ENCODE results near the gene TMIGD2.
"Not testable (repeated sequence)": the region's sequence is repeated elsewhere in the genome, so short reads cannot be mapped to it uniquely, and the experiment has no call there.

The TMIGD2 gene

DNA sequence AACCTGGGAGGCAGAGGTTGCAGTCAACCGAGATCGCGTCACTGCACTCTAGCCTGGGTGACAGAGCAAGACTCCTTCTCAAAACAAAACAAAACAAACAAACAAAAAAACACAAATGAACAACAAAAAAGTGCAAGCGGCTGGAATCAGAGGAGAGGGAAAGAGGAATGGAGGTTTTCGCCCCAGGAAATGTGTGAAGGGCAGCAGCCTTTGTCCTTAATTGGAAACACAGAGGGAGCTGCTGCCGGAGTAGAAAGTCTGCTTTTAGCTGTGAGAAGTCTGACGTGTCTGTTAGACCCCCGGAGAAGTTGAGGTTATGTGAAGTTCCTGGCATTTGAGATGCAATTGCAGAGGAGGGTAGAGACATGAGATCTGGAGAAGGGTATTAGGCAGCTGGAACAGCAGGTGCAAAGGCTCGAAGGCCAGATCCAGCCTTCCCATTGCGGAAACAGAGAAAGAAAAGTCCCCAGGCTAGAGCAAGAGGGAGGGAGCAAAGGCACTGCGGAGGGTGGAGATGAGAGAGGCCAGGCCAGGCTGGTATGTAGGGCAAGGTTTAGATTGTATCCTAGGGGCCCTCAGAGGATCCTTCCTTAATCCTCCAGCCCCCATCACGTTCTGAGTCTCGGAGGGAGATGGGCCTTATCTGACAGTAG lies 473 bp downstream of the TMIGD2 start:
- Histone ChIP-seq H3K9ac (ENCODE audit: low read length) (no peak overlapping the region), H3K27me3 (ENCODE audit: control insufficient read depth, insufficient read depth, low read length) (no peaks in the 10 kb centered on the region), H3K4me3 (ENCODE audit: low read length) (no peak overlapping the region), H3K36me3 (ENCODE audit: control insufficient read depth, insufficient read depth, low read length) (no peaks in the 10 kb centered on the region), H3K9me3 (ENCODE audit: control insufficient read depth, low read length) (no peaks in the 10 kb centered on the region), H3K4me1 (ENCODE audit: control insufficient read depth, insufficient read depth, low read length) (no peaks in the 10 kb centered on the region)

DNA sequence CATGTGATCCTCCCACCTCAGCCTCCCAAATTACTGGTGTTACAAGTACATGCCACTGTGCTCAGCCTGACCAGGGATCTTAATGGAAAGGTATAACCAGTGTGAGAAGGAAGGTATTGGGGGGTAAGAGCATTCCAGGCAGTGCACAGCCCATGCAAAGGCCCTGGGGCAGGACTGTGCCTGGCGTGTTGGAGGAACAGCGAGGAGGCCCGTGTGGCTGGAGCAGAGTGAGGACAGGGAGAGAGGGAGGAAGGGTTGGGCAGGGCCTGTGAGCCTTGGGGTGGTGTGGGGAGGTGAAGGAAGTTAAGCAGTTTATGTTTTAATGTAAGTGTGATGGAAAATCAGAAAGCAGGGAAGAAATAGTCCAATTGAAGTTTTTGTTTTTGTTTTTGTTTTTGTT lies 1.6 kb downstream of the TMIGD2 start:
- H3K36me3 ChIP-seq (ENCODE audit: control insufficient read depth, insufficient read depth, low read length), result no peaks in the 10 kb centered on the region
- no peak overlapping the region for H3K9ac ChIP-seq (ENCODE audit: low read length)
- no peaks in the 10 kb centered on the region for H3K27me3 ChIP-seq (ENCODE audit: control insufficient read depth, insufficient read depth, low read length)
- no peaks in the 10 kb centered on the region for H3K9me3 ChIP-seq (ENCODE audit: control insufficient read depth, low read length)
- H3K4me3 ChIP-seq (ENCODE audit: low read length), result no peak overlapping the region
- no peaks in the 10 kb centered on the region for H3K4me1 ChIP-seq (ENCODE audit: control insufficient read depth, insufficient read depth, low read length)

DNA sequence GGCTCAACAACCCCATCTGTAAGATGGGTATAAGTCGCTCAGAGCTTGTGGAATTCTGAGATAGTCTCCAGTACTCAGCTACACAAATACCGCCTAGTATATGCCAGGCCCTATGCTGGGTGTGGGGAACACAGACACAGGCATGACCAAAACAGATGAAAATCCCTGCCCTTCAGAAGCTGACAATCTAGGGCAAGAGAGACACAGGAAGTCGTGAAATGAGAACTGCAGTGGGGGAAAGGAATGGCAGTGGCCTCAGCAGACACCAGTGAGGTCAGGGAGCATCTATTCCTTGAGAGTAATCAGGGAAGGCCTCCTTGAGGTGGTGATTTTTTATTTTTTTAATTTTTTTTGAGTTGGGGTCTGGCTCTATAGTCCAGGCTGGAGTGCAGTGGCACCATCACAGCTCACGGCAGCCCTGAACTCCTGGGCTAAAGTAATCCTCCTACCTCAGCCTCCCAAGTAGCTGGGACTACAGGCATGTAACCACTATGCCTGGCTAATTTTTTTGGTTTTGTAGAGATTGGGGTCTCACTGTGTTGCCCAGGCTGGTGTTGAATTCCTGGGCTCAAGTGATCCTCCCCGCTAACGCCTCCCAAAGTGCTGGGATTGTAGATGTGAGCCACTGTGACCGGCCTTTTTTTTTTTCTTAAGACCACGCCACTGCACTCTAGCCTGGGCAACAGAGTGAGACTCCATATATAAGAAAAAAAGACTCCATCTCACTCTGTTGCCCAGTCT lies 3.2 kb downstream of the TMIGD2 start:
- Histone ChIP-seq H3K27me3 (ENCODE audit: control insufficient read depth, insufficient read depth, low read length) (peaks cover 4% of the 10 kb centered on the region), H3K4me1 (ENCODE audit: control insufficient read depth, insufficient read depth, low read length) (no peaks in the 10 kb centered on the region)

DNA sequence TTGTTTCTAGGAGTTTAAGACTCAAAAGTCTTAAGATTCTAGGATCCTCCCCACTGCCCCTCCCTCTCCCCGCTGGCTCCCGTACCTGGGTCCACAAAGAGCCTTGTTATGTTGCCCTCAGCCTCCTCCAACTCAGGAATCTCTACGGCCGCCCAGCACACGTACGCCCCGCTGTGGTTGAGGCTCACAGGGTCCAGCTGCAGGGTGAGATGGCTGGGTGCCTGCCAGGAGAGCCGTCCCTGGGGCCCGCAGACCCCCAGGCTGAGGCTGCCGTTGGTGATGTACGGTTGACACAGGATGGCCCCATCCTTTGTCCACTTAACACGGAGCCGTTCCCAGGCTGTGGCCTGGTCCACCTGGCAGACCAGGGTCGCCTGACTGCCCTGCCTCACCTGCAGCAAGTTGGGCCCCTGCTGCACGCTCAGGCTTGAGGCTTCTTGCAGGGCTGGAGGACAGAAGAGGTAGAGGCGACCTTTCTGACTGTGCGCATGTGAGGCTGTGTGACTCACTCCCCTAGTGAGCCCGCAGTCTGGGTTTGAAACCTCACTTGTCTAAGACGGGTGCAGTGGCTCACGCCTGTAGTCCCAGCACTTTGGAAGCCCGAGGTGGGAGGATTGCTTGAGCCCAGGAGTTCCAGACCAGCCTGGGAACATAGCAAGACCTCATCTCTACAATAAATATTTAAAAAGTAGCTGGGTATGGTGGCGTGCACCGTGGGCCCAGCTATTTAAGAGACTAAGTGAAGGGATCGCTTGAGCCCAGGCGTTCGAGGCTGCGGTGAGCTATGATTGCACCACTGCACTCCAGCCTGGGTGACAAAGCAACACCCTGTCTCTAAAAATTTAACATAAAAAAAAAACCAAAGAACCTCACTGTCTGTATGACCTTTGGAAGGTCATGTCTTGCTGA lies 4.0 kb downstream of the TMIGD2 start:
- H3K9me3 ChIP-seq (ENCODE audit: control insufficient read depth, low read length), result no peaks in the 10 kb centered on the region
- no peaks in the 10 kb centered on the region for H3K4me1 ChIP-seq (ENCODE audit: control insufficient read depth, insufficient read depth, low read length)
- H3K4me3 ChIP-seq (ENCODE audit: low read length), result no peak overlapping the region
- no peak overlapping the region for H3K9ac ChIP-seq (ENCODE audit: low read length)
- no peaks in the 10 kb centered on the region for H3K36me3 ChIP-seq (ENCODE audit: control insufficient read depth, insufficient read depth, low read length)
- peaks cover 4% of the 10 kb centered on the region for H3K27me3 ChIP-seq (ENCODE audit: control insufficient read depth, insufficient read depth, low read length)

More for the DNA sequence above, 3.2 kb downstream of the TMIGD2 start:
- no peak overlapping the region for H3K4me3 ChIP-seq (ENCODE audit: low read length)
- no peaks in the 10 kb centered on the region for H3K36me3 ChIP-seq (ENCODE audit: control insufficient read depth, insufficient read depth, low read length)
- H3K9me3 ChIP-seq (ENCODE audit: control insufficient read depth, low read length), result no peaks in the 10 kb centered on the region
- no peak overlapping the region for H3K9ac ChIP-seq (ENCODE audit: low read length)

DNA sequence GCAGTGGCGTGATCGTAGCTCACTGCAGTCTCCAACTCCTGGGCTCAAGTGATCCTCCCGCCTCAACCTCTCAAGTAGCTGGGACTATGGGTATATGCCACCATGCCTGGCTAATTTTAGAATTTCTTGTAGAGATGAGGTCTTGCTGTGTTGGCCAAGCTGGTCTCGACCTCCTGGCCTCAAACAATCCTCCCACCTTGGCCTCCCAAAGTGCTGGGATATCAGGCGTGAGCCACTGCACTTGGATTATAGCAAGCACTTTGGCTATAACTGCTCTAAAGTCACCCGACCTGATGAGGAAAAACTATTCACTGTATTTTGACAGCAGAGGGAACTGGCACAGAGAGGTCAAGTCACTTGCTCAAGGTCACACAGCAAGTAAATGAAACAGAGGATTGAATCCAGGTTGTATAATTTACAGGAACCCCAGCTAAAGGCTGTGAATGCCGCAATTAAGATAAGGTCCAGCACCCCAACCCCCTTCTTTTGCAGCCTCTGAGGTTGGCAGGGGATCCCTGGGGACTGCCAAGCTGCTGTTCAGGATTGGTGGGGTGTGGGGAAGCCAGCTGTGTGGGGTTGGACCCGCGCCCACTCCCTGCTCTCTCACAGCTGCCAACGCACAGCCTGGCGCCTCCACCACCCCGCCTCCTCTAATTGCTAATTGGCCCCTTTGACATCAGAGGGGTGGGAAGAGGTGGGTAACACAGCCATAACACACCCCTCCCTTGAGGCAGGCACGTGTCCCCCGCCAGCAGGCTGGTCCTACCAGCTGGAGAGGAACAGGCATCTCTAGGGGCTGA lies 6.0 kb downstream of the TMIGD2 start:
- Histone ChIP-seq H3K36me3 (ENCODE audit: control insufficient read depth, insufficient read depth, low read length) (no peaks in the 10 kb centered on the region), H3K27me3 (ENCODE audit: control insufficient read depth, insufficient read depth, low read length) (peaks cover 4% of the 10 kb centered on the region), H3K9ac (ENCODE audit: low read length) (no peak overlapping the region), H3K4me3 (ENCODE audit: low read length) (no peak overlapping the region), H3K9me3 (ENCODE audit: control insufficient read depth, low read length) (no peaks in the 10 kb centered on the region), H3K4me1 (ENCODE audit: control insufficient read depth, insufficient read depth, low read length) (no peaks in the 10 kb centered on the region)

DNA sequence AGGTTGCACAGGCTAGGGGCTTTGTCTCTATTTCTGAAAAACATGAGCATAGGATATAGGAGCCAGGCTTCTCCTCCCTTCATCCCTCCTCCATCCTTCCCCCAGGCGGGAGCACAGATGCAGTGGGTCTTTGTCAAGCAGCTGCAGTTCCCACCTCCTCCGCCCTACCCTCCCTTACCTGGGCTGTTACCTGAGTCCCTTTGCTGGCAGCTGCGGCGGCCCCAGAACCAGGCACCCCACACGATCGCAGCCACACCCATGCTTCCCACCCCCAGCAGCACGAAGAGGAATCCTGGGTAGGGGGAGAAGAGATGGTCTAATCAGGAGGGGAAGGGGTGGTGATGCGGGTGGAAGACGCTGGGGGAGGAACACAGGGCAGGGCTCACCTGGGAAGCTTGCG lies 7.8 kb downstream of the TMIGD2 start:
- no peaks in the 10 kb centered on the region for H3K36me3 ChIP-seq (ENCODE audit: control insufficient read depth, insufficient read depth, low read length)
- peaks cover 4% of the 10 kb centered on the region for H3K27me3 ChIP-seq (ENCODE audit: control insufficient read depth, insufficient read depth, low read length)
- H3K9me3 ChIP-seq (ENCODE audit: control insufficient read depth, low read length), result no peaks in the 10 kb centered on the region
- no peak overlapping the region for H3K4me3 ChIP-seq (ENCODE audit: low read length)
- no peaks in the 10 kb centered on the region for H3K4me1 ChIP-seq (ENCODE audit: control insufficient read depth, insufficient read depth, low read length)
- H3K9ac ChIP-seq (ENCODE audit: low read length), result no peak overlapping the region

DNA sequence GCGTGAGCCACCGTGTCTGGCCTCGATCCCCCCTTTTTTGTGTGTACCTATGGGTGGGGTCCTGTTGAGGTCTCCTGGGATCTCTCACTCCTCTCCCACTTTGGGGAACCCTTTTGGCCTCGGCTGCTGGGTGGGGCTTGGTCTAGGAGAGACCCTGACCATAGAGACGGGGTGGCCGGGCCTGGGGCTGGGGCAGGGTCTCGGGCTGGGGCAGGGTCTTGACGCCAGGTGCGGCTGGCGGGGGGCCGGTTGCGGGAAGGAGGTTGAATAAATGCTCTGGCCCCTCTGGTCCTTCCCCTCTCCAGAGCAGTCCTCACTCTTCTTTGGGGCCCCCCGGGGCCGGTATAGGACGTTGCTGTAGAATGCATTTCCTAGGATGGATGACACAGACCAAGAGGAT lies 9.7 kb downstream of the TMIGD2 start:
- no peak overlapping the region for H3K9ac ChIP-seq (ENCODE audit: low read length)
- H3K4me3 ChIP-seq (ENCODE audit: low read length), result no peak overlapping the region
- no peaks in the 10 kb centered on the region for H3K4me1 ChIP-seq (ENCODE audit: control insufficient read depth, insufficient read depth, low read length)
- H3K36me3 ChIP-seq (ENCODE audit: control insufficient read depth, insufficient read depth, low read length), result no peaks in the 10 kb centered on the region
- H3K9me3 ChIP-seq (ENCODE audit: control insufficient read depth, low read length), result no peaks in the 10 kb centered on the region
- H3K27me3 ChIP-seq (ENCODE audit: control insufficient read depth, insufficient read depth, low read length), result peaks cover 4% of the 10 kb centered on the region

DNA sequence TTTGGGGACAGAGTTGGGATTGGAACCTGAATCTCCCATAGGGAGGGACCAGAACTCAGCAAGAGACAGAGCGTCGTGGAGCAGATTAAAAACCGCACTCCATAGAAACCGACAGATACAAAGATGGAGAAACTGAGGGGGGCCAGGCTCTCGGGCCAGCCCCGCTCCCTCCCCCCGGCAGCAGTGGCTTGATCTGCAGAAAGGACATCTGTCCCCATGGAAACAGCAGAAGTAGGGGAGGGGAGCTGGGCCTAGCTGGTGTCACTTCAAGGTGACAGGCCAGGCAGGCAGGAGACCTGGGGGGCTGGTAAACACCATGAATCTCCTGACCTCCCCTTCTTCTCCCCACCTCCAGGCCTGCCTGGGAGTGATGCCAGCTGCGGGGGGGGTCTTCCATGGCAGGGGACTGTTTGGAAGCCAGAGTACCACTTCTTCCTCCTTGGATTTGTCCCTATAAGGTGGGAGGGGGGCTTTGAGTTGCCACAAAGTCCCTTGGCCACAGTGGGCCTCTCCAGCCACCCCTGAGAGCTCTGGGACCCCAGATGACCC lies 10.9 kb downstream of the TMIGD2 start:
- no peak overlapping the region for H3K9ac ChIP-seq (ENCODE audit: low read length)
- no peak overlapping the region for H3K4me3 ChIP-seq (ENCODE audit: low read length)
- H3K9me3 ChIP-seq (ENCODE audit: control insufficient read depth, low read length), result no peaks in the 10 kb centered on the region
- peaks cover 4% of the 10 kb centered on the region for H3K27me3 ChIP-seq (ENCODE audit: control insufficient read depth, insufficient read depth, low read length)
- H3K36me3 ChIP-seq (ENCODE audit: control insufficient read depth, insufficient read depth, low read length), result no peaks in the 10 kb centered on the region
- no peaks in the 10 kb centered on the region for H3K4me1 ChIP-seq (ENCODE audit: control insufficient read depth, insufficient read depth, low read length)

DNA sequence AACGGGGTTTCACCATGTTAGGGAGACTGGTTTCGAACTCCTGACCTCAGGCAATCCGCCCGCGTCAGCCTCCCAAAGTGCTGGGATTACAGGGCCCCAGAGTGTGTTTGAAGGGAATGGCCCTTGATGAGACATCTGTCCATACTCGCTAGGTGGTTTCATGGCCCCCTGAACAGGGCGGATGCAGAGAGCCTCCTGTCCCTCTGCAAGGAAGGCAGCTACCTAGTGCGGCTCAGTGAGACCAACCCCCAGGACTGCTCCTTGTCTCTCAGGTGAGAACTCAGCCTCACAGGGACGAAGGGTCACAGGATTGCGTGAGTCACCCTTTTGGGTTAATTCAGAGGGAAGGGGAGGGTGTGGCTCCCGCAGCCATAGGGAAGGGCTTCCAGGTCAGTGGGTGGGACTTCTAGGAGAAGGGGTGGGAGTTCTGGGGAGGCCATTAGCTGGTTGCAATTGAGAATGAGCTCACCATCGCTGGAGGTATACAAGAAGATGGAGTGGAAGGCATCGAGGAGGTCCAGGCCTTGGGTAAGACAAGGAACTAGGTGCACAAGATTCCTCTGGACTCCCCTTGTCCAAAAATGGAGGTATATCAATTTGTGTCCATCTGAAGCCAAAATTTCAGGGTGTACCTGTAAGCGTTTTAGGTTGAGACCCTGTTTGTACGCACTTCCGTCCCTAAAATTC lies 14.0 kb downstream of the TMIGD2 start:
- H3K9ac ChIP-seq (ENCODE audit: low read length), result no peak overlapping the region
- H3K9me3 ChIP-seq (ENCODE audit: control insufficient read depth, low read length), result no peaks in the 10 kb centered on the region
- peaks cover 5% of the 10 kb centered on the region for H3K4me1 ChIP-seq (ENCODE audit: control insufficient read depth, insufficient read depth, low read length)
- H3K27me3 ChIP-seq (ENCODE audit: control insufficient read depth, insufficient read depth, low read length), result peaks cover 6% of the 10 kb centered on the region
- H3K36me3 ChIP-seq (ENCODE audit: control insufficient read depth, insufficient read depth, low read length), result no peaks in the 10 kb centered on the region
- H3K4me3 ChIP-seq (ENCODE audit: low read length), result no peak overlapping the region

DNA sequence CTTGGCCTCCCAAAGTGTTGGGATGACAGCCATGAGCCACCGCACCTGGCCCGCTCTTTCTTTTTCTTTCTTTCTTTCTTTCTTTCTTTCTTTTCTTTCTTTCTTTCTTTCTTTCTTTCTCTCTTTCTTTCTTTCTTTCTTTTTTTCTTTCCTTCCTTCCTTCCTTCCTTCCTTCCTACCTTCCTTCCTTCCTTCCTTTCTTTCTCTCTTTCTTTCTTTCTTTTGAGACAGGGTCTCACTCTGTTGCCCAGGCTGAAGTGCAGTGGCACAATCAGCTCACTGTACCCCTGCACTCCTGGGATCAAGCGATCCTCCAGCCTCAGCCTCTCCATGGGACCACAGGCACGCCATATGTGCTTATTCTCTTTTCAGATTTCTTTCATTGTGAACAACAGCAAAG lies 16.0 kb downstream of the TMIGD2 start:
- not testable (repeated sequence) for H3K4me1 ChIP-seq (ENCODE audit: control insufficient read depth, insufficient read depth, low read length); H3K27me3 ChIP-seq (ENCODE audit: control insufficient read depth, insufficient read depth, low read length); H3K4me3 ChIP-seq (ENCODE audit: low read length); H3K9ac ChIP-seq (ENCODE audit: low read length); H3K36me3 ChIP-seq (ENCODE audit: control insufficient read depth, insufficient read depth, low read length); H3K9me3 ChIP-seq (ENCODE audit: control insufficient read depth, low read length)

DNA sequence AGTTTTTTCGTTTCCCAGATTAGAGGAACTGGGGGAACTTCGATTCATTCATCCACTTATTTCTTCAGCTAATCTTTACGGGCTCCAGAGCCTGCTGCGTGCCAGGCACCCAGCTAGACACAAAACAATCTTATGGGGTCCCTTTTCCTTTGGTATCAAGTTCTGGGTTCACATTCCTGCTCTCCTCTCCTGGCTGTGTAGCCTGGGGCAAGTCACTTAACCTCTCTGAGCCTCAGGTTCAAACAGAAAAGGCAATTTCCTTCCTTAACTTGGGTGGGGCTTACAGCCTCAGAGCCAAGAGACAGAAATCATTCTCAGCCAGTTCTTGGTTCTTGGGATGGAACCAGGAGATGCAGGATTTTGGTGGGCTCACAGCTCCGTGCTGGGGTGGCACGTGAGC lies 17.2 kb downstream of the TMIGD2 start:
- H3K4me1 ChIP-seq (ENCODE audit: control insufficient read depth, insufficient read depth, low read length), result peaks cover 5% of the 10 kb centered on the region
- no peaks in the 10 kb centered on the region for H3K9me3 ChIP-seq (ENCODE audit: control insufficient read depth, low read length)
- peaks cover 19% of the 10 kb centered on the region for H3K27me3 ChIP-seq (ENCODE audit: control insufficient read depth, insufficient read depth, low read length)
- H3K9ac ChIP-seq (ENCODE audit: low read length), result no peak overlapping the region
- no peak overlapping the region for H3K4me3 ChIP-seq (ENCODE audit: low read length)
- H3K36me3 ChIP-seq (ENCODE audit: control insufficient read depth, insufficient read depth, low read length), result no peaks in the 10 kb centered on the region

Data from mucosa of stomach (tissue), 1 donor.